Ovary (tissue), 3 donors: Measurements from ENCODE around the gene CALHM1.

ENCODE experiments used
- POLR2A ChIP-seq: fragments of 450-650 bp; IDR thresholded peaks from one replicate; pipeline ENCODE4 v1.6.1; 2017; ENCODE audit warnings: antibody characterized with exemption, mild to moderate bottlenecking, moderate library complexity
- TF ChIP-seq, protein P1 (sequence below), 3 donors: fragments of 450-650 bp in 2 of 3; fragments of 200-600 bp in 1 of 3; IDR thresholded peaks; one replicate each; pipeline versions ENCODE4 v1.5.1 to v1.8.0; 2016 to 2022; ENCODE audit warnings: antibody characterized with exemption in 3 of 3, mild to moderate bottlenecking in 1 of 3
- donor health status: DM: no; HTN: no; CAD: no.

DNA sequence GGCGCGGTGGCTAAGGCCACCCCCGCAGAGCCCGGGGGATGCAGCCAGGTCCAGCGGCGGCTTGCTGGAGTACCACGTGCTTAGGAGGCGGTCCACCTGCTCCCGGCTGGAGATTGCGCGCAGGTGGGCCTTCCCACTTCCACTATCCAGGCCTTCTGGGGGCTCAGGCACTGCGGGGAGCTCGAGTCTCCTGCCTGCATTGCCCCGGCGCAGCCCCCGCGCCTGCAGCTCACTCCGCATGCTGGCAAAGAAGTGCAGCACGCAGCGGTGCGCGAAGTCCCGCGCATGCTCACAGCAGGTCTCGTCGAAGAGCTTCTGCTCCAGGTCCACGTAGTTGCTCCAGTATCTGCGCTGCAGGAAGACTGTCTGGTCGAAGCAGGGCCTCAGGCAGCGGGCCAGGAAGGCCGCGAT lies 14.6 kb upstream of the CALHM1 start:
- TF ChIP-seq, protein P1, sequence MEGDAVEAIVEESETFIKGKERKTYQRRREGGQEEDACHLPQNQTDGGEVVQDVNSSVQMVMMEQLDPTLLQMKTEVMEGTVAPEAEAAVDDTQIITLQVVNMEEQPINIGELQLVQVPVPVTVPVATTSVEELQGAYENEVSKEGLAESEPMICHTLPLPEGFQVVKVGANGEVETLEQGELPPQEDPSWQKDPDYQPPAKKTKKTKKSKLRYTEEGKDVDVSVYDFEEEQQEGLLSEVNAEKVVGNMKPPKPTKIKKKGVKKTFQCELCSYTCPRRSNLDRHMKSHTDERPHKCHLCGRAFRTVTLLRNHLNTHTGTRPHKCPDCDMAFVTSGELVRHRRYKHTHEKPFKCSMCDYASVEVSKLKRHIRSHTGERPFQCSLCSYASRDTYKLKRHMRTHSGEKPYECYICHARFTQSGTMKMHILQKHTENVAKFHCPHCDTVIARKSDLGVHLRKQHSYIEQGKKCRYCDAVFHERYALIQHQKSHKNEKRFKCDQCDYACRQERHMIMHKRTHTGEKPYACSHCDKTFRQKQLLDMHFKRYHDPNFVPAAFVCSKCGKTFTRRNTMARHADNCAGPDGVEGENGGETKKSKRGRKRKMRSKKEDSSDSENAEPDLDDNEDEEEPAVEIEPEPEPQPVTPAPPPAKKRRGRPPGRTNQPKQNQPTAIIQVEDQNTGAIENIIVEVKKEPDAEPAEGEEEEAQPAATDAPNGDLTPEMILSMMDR (IDR thresholded peaks at IDR 0.05): no peak
- no peak for TF ChIP-seq POLR2A
